GM23338 (cell line): ENCODE results near the gene PRKCH.

Experiments
- CREB1 ChIP-seq: fragments of 250-450 bp; sonication (Bioruptor Pico); IDR thresholded peaks from 2 replicates; pipeline ENCODE4 v1.5.0; 2020; ENCODE audit warnings: low read depth, mild to moderate bottlenecking, moderate library complexity
- CTCF ChIP-seq, 2 experiments: fragments of 200-600 bp in 1 of 2; sonication (generic) in 1 of 2; conservative IDR thresholded peaks; 2 replicates each; pipeline versions ENCODE4 v1.5.1 to v1.6.1; 2016 to 2017; ENCODE audit warnings: antibody characterized with exemption in 2 of 2, low read depth in 2 of 2, mild to moderate bottlenecking in 2 of 2, moderate library complexity in 1 of 2
- ETS1 ChIP-seq: IDR thresholded peaks from 2 replicates; pipeline ENCODE4 v1.6.1; 2016; ENCODE audit warnings: antibody characterized with exemption
- EZH2 ChIP-seq: fragments of 200-600 bp; sonication (generic); IDR thresholded peaks from one replicate; pipeline ENCODE4 v1.8.0; 2017; ENCODE audit warnings: antibody characterized with exemption, mild to moderate bottlenecking, low read depth; ENCODE audit not compliant: unreplicated experiment
- EZH2phosphoT487 ChIP-seq: fragments of 200-600 bp; sonication (generic); IDR thresholded peaks from one replicate; pipeline ENCODE4 v1.8.1; 2018; ENCODE audit warnings: antibody characterized with exemption; ENCODE audit not compliant: unreplicated experiment
- JUNB ChIP-seq: IDR thresholded peaks from one replicate; pipeline ENCODE4 v1.6.1; 2016; ENCODE audit warnings: antibody characterized with exemption; ENCODE audit not compliant: unreplicated experiment
- NANOG ChIP-seq: IDR thresholded peaks from 2 replicates; pipeline ENCODE4 v1.6.1; 2016; ENCODE audit warnings: antibody characterized with exemption, borderline replicate concordance
- POLR2AphosphoS5 ChIP-seq: IDR thresholded peaks from 2 replicates; pipeline ENCODE4 v1.6.1; 2016; ENCODE audit warnings: antibody characterized with exemption, low read depth
- REST ChIP-seq: IDR thresholded peaks from one replicate; pipeline ENCODE4 v1.6.1; 2018; ENCODE audit warnings: antibody characterized with exemption; ENCODE audit not compliant: unreplicated experiment
- ZNF114 ChIP-seq: fragments of 250-450 bp; sonication (Bioruptor Pico); IDR thresholded peaks from 2 replicates; pipeline ENCODE4 v1.5.0; 2020; ENCODE audit warnings: mild to moderate bottlenecking, moderate library complexity
- ZNF331 ChIP-seq: fragments of 250-450 bp; sonication (Bioruptor Pico); IDR thresholded peaks from 2 replicates; pipeline ENCODE4 v1.5.0; 2020; ENCODE audit warnings: low read depth, mild to moderate bottlenecking, moderate library complexity

GRCh38 chr14:61321385-61322010 is at the start of gene PRKCH:
- TF ChIP-seq EZH2, result no peak
- peak; percentile 15 to 20; a peak in 1 of 4 replicates for TF ChIP-seq CTCF (conservative IDR thresholded peaks at IDR 0.05; ENCODE audit: low read depth in 2 of 2)
- no peak for TF ChIP-seq REST
- no peak for TF ChIP-seq EZH2phosphoT487
- TF ChIP-seq POLR2AphosphoS5, result no peak; the same call in 1 of the 2 replicates
- no peak for TF ChIP-seq JUNB
- no peak for TF ChIP-seq ZNF331 (CRISPR knock-in tag)
- no peak for TF ChIP-seq ZNF114 (CRISPR knock-in tag)
- TF ChIP-seq CREB1 (CRISPR knock-in tag), result no peak
- TF ChIP-seq ETS1, result no peak
- no peak for TF ChIP-seq NANOG
